Measurements from ENCODE around the gene NUDCD3.

- TF ChIP-seq EZH2 (IDR thresholded peaks at IDR 0.05) (no peak), POLR2AphosphoS5 (IDR thresholded peaks at IDR 0.05; ENCODE audit: borderline replicate concordance, low read depth, low read length) (no peak), FOXP2 (optimal IDR thresholded peaks at IDR 0.05; ENCODE audit: control extremely low read depth, extremely low read length, insufficient read depth) (no peak)
Observed at GRCh38 chr7:44391746-44392617, 98.5 kb downstream of the NUDCD3 start.
